HG02981 (cell line): ENCODE results near the gene MGST2.
A peak's percentile ranks its signal among the peaks of the same experiment; 100 is the strongest.

Experiments used
- ATAC-seq: cut with Tn5 transposase; IDR thresholded peaks from one replicate; pipeline ENCODE4 v1.9.1; 2021; ENCODE audit warnings: mild to moderate bottlenecking, moderate library complexity; ENCODE audit not compliant: unreplicated experiment

The MGST2 gene

DNA sequence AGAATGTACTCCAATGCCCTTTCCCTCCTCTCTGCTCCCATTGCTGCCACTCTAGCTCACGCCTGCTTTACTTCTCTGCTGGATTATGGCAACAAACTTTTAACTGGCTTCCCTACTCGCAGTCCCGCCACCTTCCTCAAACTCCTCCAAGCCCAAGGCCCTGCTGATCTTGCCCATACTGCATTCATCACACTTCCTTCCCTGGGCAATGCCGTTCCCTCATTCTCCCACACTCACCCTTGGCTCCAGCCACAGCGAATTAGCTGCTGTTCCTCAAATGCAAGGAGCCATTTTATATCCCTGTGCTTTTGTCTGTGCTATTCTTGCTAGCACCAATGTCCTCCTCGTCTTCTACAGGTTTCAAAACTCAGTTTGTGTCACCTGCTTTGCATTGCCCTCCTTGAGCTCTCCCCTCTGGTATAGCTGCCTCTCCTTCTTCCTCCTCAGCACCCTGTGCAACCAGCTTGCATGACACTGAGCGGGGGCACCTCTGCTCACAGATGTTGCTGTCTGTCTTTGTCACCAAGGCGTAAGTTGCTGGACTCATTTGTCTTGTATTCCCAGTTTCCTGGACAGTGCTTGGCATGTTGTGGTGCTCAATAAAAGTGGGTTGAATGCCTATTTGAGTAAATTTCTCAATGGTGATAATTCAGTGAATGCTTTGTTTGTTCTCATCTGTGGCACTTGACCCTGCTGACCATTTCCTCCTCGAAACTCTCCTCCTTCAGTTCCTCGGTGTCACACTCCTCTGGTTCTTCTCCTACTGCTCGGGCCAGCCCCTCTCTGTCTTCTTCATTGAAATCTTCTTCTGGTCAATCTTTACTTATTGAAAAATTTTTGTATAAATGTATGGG lies 22.4 kb upstream of the MGST2 start:
- ATAC-seq, result no peak

DNA sequence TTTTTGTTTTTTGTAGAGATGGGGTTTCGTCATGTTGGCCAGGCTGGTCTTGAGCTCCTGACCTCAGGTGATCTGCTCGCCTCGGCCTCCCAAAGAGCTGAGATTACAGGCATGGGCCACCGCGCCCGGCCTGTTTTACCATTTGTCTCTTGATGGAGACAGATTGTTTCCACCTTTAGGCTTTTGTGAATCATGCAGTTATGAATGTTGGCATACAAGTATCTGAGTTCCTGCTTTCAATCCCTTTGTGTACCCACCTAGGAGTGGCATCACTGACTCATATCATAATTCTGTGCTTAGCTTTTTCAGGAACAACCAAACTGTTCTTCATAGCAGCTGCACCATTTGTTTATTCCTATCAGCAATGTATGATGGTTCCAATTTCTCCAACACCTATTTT lies 20.2 kb upstream of the MGST2 start:
- ATAC-seq, result no peak

DNA sequence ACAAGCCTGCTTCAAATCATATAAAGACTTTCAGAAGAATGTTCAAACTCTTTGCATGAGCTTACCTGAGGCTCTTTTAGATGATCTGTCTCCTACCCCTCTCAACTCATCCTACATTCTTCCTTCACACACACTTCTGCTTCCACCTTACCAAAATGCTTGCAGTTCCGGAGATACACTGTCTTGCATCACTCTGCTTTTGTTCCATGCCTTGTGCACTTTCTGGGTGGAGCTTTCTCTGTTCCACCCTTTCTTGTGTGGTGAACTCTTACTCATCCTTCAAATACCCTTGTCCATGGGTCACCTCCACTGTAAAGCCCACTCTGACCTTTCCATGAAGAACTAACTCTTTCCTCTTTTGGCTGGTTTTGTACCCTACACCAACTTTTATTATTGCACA lies 18.4 kb upstream of the MGST2 start:
- no peak for ATAC-seq

DNA sequence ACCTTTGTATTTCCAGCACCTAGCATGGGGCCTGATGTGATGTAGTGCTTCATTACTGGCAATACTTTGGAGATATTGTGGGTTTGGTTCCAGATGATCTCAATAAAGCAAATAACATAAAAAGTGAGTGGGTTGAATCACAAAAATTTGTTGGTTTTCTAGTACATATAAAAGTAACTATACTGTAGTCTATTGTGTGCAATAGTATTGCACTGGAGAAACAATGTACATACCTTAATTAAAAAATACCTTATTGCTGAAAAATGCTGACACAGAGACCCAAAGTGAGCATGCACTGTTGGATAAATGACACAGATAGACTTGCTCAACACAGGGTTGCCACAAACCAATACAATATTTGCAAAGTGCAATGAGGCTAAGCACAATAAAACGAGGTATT lies 17.7 kb upstream of the MGST2 start:
- no peak for ATAC-seq

DNA sequence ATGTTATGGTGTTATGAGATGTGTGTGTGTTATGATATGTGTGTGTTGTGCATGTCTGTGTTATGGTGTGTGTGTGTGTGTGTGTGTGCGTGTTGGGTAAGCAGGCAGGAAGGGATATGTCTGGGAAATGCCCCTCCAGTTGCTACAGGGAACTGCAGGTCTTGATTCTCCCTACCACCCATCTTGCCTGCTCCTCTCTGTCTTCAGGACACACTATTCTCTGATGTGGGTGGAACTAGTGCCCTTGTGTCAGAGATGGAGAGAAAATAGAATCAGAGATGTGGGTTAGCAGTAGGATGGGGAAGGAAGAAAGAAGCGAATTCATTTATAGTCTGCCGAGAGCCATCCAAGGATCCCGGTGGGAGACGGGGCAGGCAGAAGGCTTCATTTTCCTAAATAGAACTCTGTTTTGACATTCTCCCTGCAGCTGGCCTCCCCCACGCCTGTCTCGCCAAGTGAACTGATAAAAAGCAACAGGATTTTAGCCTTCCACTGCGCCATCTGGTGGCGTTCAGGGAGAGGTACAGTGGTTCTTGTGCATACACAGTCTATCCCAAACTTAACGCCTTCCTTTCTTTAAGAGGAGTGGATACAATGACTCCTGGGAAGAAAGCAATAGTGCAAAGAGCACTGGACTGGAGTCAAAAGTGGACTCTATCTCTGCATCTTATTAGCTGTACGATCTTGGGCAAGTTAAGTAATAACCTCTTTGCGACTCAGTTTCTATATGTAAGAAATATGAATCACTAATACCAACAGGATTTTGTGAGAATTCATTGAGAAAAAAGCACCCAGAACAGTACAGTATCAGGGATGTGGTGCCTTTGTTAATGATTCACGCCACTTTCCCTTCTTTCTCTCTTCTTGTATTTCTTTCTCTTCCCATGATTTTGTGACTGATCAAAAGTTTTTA lies 14.1 kb upstream of the MGST2 start:
- ATAC-seq, result peak; percentile 83

- no peak for ATAC-seq
Observed at GRCh38 chr4:139654516-139654915, 11.1 kb upstream of the MGST2 start.

- no peak for ATAC-seq
Observed at GRCh38 chr4:139655116-139655515, 10.5 kb upstream of the MGST2 start.

- ATAC-seq, result peak; percentile 86
Observed at GRCh38 chr4:139656614-139657486, 8.8 kb upstream of the MGST2 start.

DNA sequence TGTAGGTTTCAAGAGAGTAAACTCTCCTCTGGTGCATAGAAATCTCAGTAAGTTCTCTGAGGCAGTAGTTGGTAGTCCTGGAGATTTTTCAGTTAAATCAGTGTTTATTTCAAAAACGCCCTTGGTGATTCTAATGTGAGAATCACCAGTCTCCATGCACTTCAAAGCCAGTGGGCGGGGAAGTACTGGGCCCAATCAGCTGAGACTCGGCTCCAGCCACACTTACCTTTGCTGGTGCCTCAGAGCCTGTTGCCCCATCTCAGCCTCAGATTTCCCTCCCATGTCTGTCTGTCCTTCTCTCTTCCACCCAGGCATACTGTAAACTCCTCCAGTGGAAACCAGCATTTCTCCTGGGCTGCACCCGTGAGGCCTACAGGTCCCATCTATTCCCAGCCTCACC lies 7.4 kb upstream of the MGST2 start:
- ATAC-seq, result no peak

DNA sequence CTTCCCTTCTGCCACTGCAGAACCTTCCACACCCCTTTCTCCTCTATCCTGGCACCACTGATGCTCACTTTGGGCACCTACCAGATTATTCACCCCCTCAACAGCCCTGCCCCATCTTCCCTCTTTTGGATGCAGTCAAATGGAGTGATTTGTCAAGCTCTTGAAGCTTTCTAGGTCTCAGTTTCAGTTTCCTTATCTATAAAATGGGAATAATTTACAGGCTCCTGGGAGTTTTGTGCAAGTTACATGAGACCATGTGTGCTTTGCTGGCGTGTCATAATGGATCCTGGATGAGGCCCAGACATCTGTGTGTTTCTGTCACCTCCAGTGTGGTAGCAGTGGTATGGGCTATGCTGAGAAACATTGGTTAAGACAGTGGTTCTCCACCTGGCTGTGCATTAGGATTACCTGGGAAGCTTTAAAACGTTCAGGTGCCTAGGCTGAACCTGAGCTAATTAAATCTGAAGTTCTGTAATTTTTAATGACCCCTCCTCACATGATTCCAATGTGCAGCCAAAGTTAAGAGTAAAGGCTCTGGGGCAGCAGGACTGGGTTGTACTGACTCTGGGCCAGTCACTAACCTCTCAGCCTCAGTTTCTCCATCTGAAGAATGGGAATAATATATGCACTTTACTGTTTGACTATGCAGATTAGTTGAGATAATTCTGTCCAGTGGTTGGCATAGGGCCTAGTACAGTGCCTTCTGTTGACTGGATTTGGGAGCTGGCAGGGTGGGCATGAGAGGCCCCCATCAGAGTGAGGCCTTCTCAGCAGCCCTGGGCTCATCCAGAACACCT lies 6.8 kb upstream of the MGST2 start:
- no peak for ATAC-seq

DNA sequence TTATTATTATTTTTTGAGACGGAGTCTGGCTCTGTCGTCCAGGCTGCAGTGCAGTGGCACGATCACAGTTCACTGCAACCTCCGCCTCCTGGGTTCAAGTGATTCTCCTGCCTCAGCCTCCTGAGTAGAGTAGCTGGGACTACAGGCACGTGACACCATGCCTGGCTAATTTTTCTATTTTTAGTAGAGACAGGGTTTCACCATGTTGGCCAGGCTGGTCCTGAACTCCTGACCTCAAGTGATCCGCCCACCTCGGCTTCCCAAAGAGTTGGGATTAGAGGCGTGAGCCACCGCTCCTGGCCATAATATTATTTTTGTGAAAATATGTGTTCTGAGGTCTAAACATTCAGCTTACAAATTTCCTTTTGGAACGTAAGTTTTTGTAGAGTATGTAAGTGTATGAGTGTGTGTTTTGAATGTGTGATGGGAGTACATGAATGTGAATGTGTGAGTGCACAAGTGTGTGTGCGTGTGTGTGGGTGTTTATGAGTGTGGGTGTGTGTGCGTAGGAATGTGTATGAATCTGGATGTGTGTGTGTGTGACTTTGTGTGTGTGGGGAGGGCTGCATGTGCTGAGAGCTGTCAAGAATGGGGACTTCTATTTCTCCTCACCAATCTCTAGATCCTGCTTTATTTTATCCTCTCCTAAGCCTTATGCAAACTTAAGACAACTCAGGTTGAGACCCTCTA lies 5.7 kb upstream of the MGST2 start:
- no peak for ATAC-seq

DNA sequence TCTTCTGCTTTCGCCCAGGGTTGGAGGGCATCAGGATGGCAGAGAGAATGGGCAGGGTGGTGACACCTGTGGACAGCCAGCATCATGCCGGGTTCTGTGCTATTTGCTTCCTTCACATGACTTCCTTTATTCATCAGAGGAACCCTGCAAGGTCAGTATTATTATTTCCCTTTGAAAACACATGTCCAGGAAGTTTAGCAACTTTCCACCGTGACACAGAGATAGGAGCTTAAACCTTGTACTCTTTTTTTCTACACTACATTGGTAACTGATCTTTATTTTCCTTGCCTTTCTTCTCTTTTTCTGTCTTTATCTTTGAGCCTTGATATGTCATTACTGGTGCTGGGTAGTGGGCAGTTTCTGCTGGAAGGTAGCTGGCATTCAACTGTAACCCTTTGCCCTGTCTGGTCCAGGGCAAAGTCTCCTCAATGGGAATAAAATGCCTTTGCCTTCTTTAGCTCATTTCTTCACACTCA lies 5.0 kb upstream of the MGST2 start:
- no peak for ATAC-seq

- no peak for ATAC-seq
Observed at GRCh38 chr4:139663561-139664138, 2.0 kb upstream of the MGST2 start.

- no peak for ATAC-seq
Observed at GRCh38 chr4:139664442-139664841, 1.2 kb upstream of the MGST2 start.

- peak; percentile 7 for ATAC-seq
Observed at GRCh38 chr4:139665079-139665689, 435 bp upstream of the MGST2 start.

DNA sequence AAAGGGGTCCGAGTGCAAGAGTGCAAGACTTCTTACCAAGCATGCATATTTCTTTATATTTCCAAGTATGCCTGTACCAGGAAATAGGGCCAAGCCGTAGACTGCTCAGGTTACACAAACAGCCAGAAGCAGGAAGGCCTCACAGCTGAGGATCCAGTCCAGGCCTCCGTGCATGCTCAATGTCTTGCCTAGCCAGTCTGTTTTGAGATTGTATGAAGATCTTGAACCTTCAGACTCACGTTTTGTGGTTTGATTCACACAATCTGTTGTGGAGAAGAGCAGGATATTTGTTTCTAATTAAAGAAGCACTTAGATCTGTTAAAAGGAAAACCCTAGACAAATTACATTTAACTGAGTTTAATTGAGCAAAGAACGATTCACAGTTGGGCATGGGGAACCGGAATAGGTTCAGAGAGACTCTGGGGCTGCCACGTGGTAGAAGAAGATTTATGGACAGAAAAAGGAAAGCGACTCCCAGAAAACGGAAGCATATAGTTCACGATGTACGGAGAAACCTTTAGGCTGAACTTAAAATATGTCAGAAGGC lies 1.2 kb downstream of the MGST2 start:
- peak; percentile 43 for ATAC-seq

DNA sequence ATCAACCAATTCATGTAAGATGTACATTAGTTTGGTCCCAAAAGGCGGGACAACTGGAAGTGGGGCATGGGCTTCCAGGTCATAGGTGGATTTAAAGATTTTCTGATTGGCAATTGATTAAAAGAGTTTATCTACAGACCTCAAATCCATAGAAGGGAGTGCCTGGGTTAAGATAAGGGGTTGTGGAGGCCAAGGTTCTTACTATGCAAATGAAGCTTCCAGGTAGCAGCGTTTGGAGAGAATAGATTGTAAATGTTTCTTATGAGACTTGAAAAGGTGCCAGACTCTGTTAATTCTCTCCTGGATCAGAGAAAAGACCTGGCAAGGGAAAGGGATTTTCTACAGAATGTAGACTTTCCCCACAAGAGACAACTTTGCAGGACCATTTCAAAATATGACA lies 2.4 kb downstream of the MGST2 start:
- ATAC-seq, result no peak

DNA sequence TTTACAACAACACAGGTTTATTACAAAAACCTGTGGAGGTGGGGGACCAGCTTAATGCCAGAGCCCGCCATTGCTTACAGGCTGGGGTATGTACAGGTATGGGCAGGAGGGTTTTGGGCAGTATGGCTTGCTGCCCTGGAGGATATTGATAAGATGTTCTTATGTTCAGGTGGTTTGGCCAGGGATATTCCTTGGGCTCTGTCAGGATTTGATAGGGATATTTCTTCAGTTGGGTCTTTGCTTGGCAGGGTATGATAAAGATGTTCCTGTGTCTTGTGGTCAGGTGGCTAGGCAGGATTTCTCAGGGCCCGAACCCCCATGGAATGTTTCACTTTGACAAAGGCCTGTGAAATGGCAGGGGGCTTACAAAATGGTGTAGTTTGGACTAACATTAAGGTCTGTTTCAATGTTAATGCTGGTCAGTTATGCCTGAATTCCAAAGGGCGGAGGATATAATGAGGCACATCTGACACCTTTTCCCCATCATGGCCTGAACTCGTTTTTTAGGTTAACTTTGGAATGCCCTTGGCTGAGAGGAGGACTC lies 3.1 kb downstream of the MGST2 start:
- ATAC-seq, result no peak
